ENCODE measurements around the gene CNTNAP2. TPM values are rescaled to one million over a fixed set of nuclear protein-coding genes. Genes with fewer than 3 reads are reported as not detected.
A peak's percentile ranks its signal among the peaks of the same experiment; 100 is the strongest.

The CNTNAP2 gene
- total and polyA plus RNA-seq, 8 donors = 0.19 to 18.2 (median 0.56) TPM

- Histone ChIP-seq H3K27ac (no peak overlapping the region), H3K36me3 (no peaks in the 10 kb centered on the region), H3K9me3 (peaks cover 0 to 17% (median 17%) of the 10 kb centered on the region in 4 donors), H3K4me3 (no peak overlapping the region), H3K4me1 (no peaks in the 10 kb centered on the region), H3K27me3 (no peaks in the 10 kb centered on the region)
- DNase-seq = no peak
- intact Hi-C loops (cut with DNase I; ENCODE audit: low total_unique reads) = no loop called here
- TF ChIP-seq EP300 (IDR thresholded peaks at IDR 0.05) = no peak
- no peak for TF ChIP-seq POLR2A (IDR thresholded peaks at IDR 0.05)
- TF ChIP-seq CTCF (IDR thresholded peaks at IDR 0.05) = no peak
- no peak for TF ChIP-seq POLR2AphosphoS5 (IDR thresholded peaks at IDR 0.05)
Observed at GRCh38 chr7:147707926-147708325, 1591.3 kb downstream of the CNTNAP2 start.

- Histone ChIP-seq H3K4me1 (no peaks in the 10 kb centered on the region), H3K9me3 (peaks cover 0 to 17% (median 17%) of the 10 kb centered on the region in 4 donors), H3K27me3 (no peaks in the 10 kb centered on the region), H3K36me3 (no peaks in the 10 kb centered on the region), H3K27ac (no peak overlapping the region), H3K4me3 (no peak overlapping the region)
- intact Hi-C loops (cut with DNase I; ENCODE audit: low total_unique reads) = no loop called here
- TF ChIP-seq POLR2A (IDR thresholded peaks at IDR 0.05) (no peak), EP300 (IDR thresholded peaks at IDR 0.05) (no peak), POLR2AphosphoS5 (IDR thresholded peaks at IDR 0.05) (no peak), CTCF (IDR thresholded peaks at IDR 0.05) (no peak)
- WGBS, 5 donors = 81 to 90% (median 89%) methylated on average over 5 to 6 of the region's 6 CpGs
- DNase-seq = no peak
Observed at GRCh38 chr7:147708871-147709270, 1592.3 kb downstream of the CNTNAP2 start.

- H3K4me1 ChIP-seq = no peaks in the 10 kb centered on the region
- DNase-seq = peak in 1 of 2 donors; percentile 21
- no peaks in the 10 kb centered on the region for H3K36me3 ChIP-seq
- H3K27me3 ChIP-seq = no peaks in the 10 kb centered on the region
- H3K27ac ChIP-seq = no peak overlapping the region
- intact Hi-C loops (cut with DNase I; ENCODE audit: low total_unique reads) = no loop called here
- WGBS, 5 donors = 27 to 60% (median 53%) methylated on average over 2 of the region's 2 CpGs
- peaks cover 0 to 17% (median 14%) of the 10 kb centered on the region in 4 donors for H3K9me3 ChIP-seq
- no peak overlapping the region for H3K4me3 ChIP-seq
- no peak for TF ChIP-seq CTCF (IDR thresholded peaks at IDR 0.05)
- no peak for TF ChIP-seq POLR2AphosphoS5 (IDR thresholded peaks at IDR 0.05)
- TF ChIP-seq POLR2A (IDR thresholded peaks at IDR 0.05) = no peak
Observed at GRCh38 chr7:147711447-147711846, 1594.8 kb downstream of the CNTNAP2 start.

GRCh38 chr7:147721962-147722830, 1605.6 kb downstream of the CNTNAP2 start:
- H3K9me3 ChIP-seq = no peaks in the 10 kb centered on the region
- TF ChIP-seq EP300 (IDR thresholded peaks at IDR 0.05) = no peak
- no peak for TF ChIP-seq CTCF (IDR thresholded peaks at IDR 0.05)
- no peak for TF ChIP-seq POLR2AphosphoS5 (IDR thresholded peaks at IDR 0.05)
- TF ChIP-seq POLR2A (IDR thresholded peaks at IDR 0.05) = no peak
- H3K36me3 ChIP-seq = no peaks in the 10 kb centered on the region
- 48 to 65% (median 55%) methylated on average over 6 of the region's 6 CpGs for WGBS, 5 donors
- no peak overlapping the region for H3K4me3 ChIP-seq
- no peaks in the 10 kb centered on the region for H3K27me3 ChIP-seq
- intact Hi-C loops (cut with DNase I; ENCODE audit: low total_unique reads) = no loop called here
- no peaks in the 10 kb centered on the region for H3K4me1 ChIP-seq
- no peak for DNase-seq
- H3K27ac ChIP-seq = no peak overlapping the region

Measured in stomach (tissue), 9 donors.